ENCODE measurements around the gene MEGF11. TPM values are rescaled to one million over a fixed set of nuclear protein-coding genes. Genes with fewer than 3 reads are reported as not detected.

MEGF11 gene
- total RNA-seq, 1 donor from 2014 or later = not detected

DNA sequence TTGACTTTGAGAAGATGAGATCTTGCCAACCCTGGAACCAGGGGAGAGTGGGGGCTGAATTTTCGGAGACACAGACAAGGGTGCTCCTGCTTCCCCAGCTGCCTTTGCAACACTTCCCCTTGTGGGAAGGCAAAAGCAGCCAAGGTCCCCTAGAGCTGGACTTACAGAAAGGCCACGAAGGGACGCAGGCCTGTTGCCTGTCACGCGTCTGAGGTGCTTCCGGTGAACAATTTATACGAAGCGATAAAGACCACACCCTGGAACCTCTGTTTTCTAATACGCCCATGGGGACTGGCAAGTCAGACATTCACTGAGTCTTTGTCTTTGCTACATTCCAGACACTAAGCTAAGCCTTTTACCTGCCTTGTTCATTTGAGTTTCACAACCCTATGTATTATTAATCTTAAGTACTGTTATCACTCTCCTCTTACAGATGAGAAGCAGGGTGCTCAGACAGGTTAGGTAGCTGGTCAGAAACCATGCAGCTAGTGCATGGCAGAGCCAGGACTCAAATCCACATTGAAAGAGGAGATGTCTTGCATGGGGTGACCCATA is 13.2 kb downstream of the MEGF11 start:
- H3K27me3 Mint-ChIP-seq = peaks cover 35% of the 10 kb centered on the region
- ATAC-seq (ENCODE audit: low read depth) (no peak), DNase-seq (no peak)
- TF ChIP-seq, protein P1, sequence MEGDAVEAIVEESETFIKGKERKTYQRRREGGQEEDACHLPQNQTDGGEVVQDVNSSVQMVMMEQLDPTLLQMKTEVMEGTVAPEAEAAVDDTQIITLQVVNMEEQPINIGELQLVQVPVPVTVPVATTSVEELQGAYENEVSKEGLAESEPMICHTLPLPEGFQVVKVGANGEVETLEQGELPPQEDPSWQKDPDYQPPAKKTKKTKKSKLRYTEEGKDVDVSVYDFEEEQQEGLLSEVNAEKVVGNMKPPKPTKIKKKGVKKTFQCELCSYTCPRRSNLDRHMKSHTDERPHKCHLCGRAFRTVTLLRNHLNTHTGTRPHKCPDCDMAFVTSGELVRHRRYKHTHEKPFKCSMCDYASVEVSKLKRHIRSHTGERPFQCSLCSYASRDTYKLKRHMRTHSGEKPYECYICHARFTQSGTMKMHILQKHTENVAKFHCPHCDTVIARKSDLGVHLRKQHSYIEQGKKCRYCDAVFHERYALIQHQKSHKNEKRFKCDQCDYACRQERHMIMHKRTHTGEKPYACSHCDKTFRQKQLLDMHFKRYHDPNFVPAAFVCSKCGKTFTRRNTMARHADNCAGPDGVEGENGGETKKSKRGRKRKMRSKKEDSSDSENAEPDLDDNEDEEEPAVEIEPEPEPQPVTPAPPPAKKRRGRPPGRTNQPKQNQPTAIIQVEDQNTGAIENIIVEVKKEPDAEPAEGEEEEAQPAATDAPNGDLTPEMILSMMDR (IDR thresholded peaks at IDR 0.05) = no peak
- H3K36me3 Mint-ChIP-seq (ENCODE audit: low read depth) = no peaks in the 10 kb centered on the region
- POLR2A ChIA-PET = interaction anchor here (0.5 kb wide), 1 partner anchor 709 kb away, joined by 4 read pairs; no protein-coding TSS in a partner anchor
- H3K27ac Mint-ChIP-seq = no peak overlapping the region
- no peaks in the 10 kb centered on the region for H3K9me3 Mint-ChIP-seq
- CTCF ChIA-PET = no interaction called here
- intact Hi-C loops (cut with micrococcal nuclease) = no loop called here
- H3K4me3 Mint-ChIP-seq = no peak overlapping the region
- no peaks in the 10 kb centered on the region for H3K4me1 Mint-ChIP-seq

DNA sequence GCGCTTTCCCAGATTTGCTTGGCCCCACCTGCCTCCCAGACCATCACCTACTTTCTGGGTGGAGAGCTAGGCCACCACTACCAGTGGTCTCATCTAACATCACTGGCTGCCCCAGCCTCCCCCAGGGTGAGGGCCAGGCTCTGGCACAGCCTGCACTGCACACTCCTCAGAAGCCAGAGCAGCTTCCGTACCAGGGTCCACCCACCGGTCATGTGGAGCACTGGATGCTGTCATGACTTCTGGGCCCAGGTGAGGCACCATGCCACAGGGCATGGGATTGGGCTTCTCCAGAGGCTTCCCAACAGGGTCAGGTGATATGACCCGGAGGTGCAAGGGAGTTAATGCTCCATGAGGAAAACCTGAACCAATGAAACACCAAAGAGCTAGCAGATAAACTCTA is 14.0 kb downstream of the MEGF11 start:
- H3K27me3 Mint-ChIP-seq = peaks cover 30% of the 10 kb centered on the region
- H3K27ac Mint-ChIP-seq = no peak overlapping the region
- H3K4me3 Mint-ChIP-seq = no peak overlapping the region
- no peaks in the 10 kb centered on the region for H3K9me3 Mint-ChIP-seq
- TF ChIP-seq, protein P1 (IDR thresholded peaks at IDR 0.05) = no peak
- POLR2A ChIA-PET = no interaction called here
- no peak for ATAC-seq (ENCODE audit: low read depth)
- intact Hi-C loops (cut with micrococcal nuclease) = no loop called here
- CTCF ChIA-PET = no interaction called here
- H3K4me1 Mint-ChIP-seq = no peaks in the 10 kb centered on the region
- DNase-seq = no peak
- H3K36me3 Mint-ChIP-seq (ENCODE audit: low read depth) = no peaks in the 10 kb centered on the region

DNA sequence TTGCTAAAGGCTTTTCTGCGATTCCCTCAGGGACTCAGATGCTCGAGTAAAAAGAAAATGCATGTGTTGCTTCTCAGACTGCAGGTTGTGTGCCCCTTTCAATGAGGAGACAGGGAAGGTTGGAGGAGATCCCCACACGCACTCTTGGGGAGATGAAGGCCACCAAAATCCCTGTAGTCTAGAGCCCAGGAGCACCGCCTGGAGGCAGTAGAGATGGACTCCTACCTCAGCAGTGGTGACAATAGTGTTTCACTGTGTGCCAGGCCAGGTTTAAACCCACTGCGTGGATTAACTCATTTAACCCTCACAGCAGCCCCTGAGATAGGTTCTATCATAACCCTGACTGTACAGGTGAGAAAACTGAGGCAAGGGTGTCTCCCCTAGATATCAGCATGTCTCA is 15.2 kb downstream of the MEGF11 start:
- H3K27me3 Mint-ChIP-seq = peaks cover 22% of the 10 kb centered on the region

DNA sequence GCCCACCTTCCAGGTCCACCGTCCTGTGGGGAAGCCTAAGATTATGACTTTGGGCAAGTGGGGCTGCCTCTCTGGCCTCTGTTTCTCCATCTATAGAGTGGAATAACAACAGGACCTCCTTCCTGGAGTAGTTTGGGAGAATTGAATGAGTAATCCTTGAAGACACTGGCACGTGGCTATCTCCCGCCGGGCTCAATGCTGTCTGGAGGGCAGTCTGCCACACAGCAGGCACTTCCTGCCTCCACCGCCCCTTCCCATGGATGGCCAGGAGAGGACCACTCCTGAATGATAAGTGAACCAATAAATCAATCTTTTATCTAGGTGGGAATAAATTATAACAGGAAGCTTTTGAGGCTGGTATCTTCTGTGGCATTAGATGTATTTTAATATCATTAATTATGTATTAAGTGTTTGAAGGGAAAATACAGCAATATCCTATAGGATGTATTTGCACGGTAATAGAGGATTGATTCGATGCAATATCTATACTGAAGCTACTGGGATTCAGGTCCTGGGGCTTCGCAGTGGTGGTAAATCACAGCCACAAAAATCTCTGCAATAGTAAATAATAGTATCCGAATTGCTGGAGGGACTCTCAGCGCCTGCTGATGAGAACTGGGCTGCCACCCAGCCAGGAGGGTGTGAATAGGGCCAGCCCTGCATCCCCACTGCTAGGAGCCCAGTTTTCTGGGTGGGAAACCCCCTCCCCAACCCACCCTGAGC is 15.9 kb downstream of the MEGF11 start:
- Mint-ChIP-seq H3K9me3 (no peaks in the 10 kb centered on the region), H3K4me3 (no peak overlapping the region), H3K27ac (no peak overlapping the region), H3K27me3 (peaks cover 22% of the 10 kb centered on the region), H3K4me1 (no peaks in the 10 kb centered on the region), H3K36me3 (ENCODE audit: low read depth) (no peaks in the 10 kb centered on the region)
- POLR2A ChIA-PET = no interaction called here
- ATAC-seq (ENCODE audit: low read depth) (no peak), DNase-seq (no peak)
- CTCF ChIA-PET = no interaction called here
- TF ChIP-seq, protein P1 (IDR thresholded peaks at IDR 0.05) = no peak
- intact Hi-C loops (cut with micrococcal nuclease) = no loop called here

More for the DNA sequence above, 15.2 kb downstream of the MEGF11 start:
- DNase-seq (no peak), ATAC-seq (ENCODE audit: low read depth) (no peak)
- intact Hi-C loops (cut with micrococcal nuclease) = no loop called here
- Mint-ChIP-seq H3K36me3 (ENCODE audit: low read depth) (no peaks in the 10 kb centered on the region), H3K4me1 (no peaks in the 10 kb centered on the region), H3K4me3 (no peak overlapping the region), H3K9me3 (no peaks in the 10 kb centered on the region), H3K27ac (no peak overlapping the region)
- TF ChIP-seq, protein P1 (IDR thresholded peaks at IDR 0.05) = no peak
- ChIA-PET CTCF (no interaction called here), POLR2A (no interaction called here)

DNA sequence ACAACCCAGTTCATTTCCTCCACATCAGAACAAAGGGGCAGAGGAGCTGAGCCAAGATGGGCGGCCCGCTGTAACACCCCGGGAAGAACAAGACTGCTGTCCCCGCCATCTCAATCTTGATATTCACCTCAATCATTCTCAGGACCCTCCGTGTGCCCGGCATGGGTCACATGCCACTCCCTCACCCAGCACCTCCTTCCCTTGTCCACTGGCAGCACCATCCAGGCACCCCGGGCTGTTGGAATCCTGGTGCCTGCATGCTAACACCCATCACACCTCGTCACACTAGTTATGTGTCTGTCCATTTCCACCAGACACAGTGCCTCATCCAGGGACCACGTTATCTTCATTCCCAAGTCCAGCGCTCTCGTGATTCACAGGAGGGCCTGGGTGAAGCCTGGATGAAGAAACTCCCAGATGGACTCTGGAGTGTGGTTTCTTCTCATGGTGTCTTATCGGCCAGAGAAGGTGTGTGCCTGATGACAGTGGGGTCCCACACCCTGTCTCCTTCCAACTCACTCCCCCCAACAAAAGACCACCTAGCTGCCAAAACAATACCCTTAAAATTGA is 16.7 kb downstream of the MEGF11 start:
- ATAC-seq (ENCODE audit: low read depth) = no peak
- intact Hi-C loops (cut with micrococcal nuclease) = no loop called here
- ChIA-PET POLR2A (no interaction called here), CTCF (no interaction called here)
- H3K36me3 Mint-ChIP-seq (ENCODE audit: low read depth) = no peaks in the 10 kb centered on the region
- no peak for DNase-seq
- H3K27me3 Mint-ChIP-seq = peaks cover 22% of the 10 kb centered on the region
- no peaks in the 10 kb centered on the region for H3K4me1 Mint-ChIP-seq
- H3K9me3 Mint-ChIP-seq = no peaks in the 10 kb centered on the region
- no peak overlapping the region for H3K27ac Mint-ChIP-seq
- H3K4me3 Mint-ChIP-seq = no peak overlapping the region
- TF ChIP-seq, protein P1 (IDR thresholded peaks at IDR 0.05) = no peak
